HCT116 (cell line): ENCODE data around the gene SBF2. TPM values are rescaled to one million over a fixed set of nuclear protein-coding genes. Genes with fewer than 3 reads are reported as not detected.

Source experiments
- ATAC-seq: fragments of 200-7000 bp; cut with Tn5 transposase; 2 replicates; pipeline ENCODE4 v1.9.1; 2020; ENCODE audit warnings: mild to moderate bottlenecking, moderate library complexity
- BruUV-seq: library from RNA; stranded (reverse); fragments of 400-500 nt; replicated peaks from 2 replicates; lab custom pipeline; 2021; lab: Mats Ljungman, UMichigan
- CTCF ChIA-PET: fragments of 300-600 bp; sonication (Branson Sonifier 250); formaldehyde crosslinking; loops from one replicate; lab custom pipeline; 2021; ENCODE audit warnings: antibody characterized with exemption; lab: Charles Lee
- POLR2A ChIA-PET: fragments of 300-600, 350-600 bp; sonication (Branson Sonifier 250); formaldehyde crosslinking; loops from one replicate; lab custom pipeline; 2021; ENCODE audit warnings: antibody characterized with exemption; lab: Charles Lee
- RAD21 ChIA-PET, 2 experiments: fragments of 300-600 bp; sonication (Branson Sonifier 250); formaldehyde crosslinking; loops; one replicate each; lab custom pipeline; 2023; ENCODE audit warnings: low total read pairs in 2 of 2; ENCODE audit not compliant: uncharacterized antibody in 2 of 2, unreplicated experiment in 2 of 2, low non-redundant PET in 1 of 2; lab: Charles Lee
- DNase-seq: peaks from one replicate; pipeline ENCODE4 v3.0.0-alpha.2; 2010; ENCODE audit warnings: low read depth, low spot score
- H2AFZ ChIP-seq: fragments of 200-600 bp; shearing (Covaris generic), sonication (generic); 2 replicates; pipeline ENCODE4 v1.6.1; 2017; ENCODE audit warnings: low read depth, mixed run types, mixed read lengths, antibody characterized with exemption, low read length; ENCODE audit not compliant: poor library complexity, severe bottlenecking
- H3K27ac ChIP-seq: 2 replicates; pipeline ENCODE4 v1.5.1; 2012; ENCODE audit warnings: low read depth, low read length
- H3K27me3 ChIP-seq: fragments of 200-600 bp; sonication (generic); 2 replicates; pipeline ENCODE4 v1.6.1; 2016; ENCODE audit warnings: mixed run types, low read length, mixed read lengths; ENCODE audit not compliant: insufficient read depth
- H3K36me3 ChIP-seq, 2 experiments: fragments of 200-500 bp in 1 of 2; fragments of 200-600 bp in 1 of 2; sonication (Bioruptor generic) in 1 of 2; sonication (generic) in 1 of 2; 2 replicates each; pipeline versions ENCODE4 v1.5.1 to v1.6.1; 2014 to 2016; ENCODE audit warnings: low read length in 2 of 2, inconsistent platforms in 1 of 2, mixed read lengths in 1 of 2, mixed run types in 1 of 2; ENCODE audit not compliant: insufficient read depth in 2 of 2, control insufficient read depth in 1 of 2
- H3K4me1 ChIP-seq, 2 experiments: fragments of 200-600 bp in 1 of 2; sonication (generic) in 1 of 2; 2 replicates each; pipeline versions ENCODE4 v1.5.1 to v1.6.1; 2012 to 2017; ENCODE audit warnings: low read length in 2 of 2, inconsistent platforms in 1 of 2, mild to moderate bottlenecking in 1 of 2, mixed read lengths in 1 of 2, mixed run types in 1 of 2, moderate library complexity in 1 of 2; ENCODE audit not compliant: insufficient read depth in 2 of 2, control insufficient read depth in 1 of 2
- H3K4me2 ChIP-seq: fragments of 200-600 bp; sonication (generic); 2 replicates; pipeline ENCODE4 v1.6.1; 2017; ENCODE audit warnings: mixed run types, low read length, mixed read lengths
- H3K4me3 ChIP-seq, 2 experiments: fragments of 200-600 bp in 1 of 2; sonication (generic) in 1 of 2; replicated peaks in 1 of 2; 2 replicates each; pipeline ENCODE4 v1.5.1; 2011 to 2016; ENCODE audit warnings: low read length in 2 of 2, control low read depth in 1 of 2, low read depth in 1 of 2, mild to moderate bottlenecking in 1 of 2, mixed read lengths in 1 of 2, mixed run types in 1 of 2
- H3K79me2 ChIP-seq: fragments of 200-600 bp; sonication (generic); 2 replicates; pipeline ENCODE4 v1.6.1; 2017; ENCODE audit warnings: mild to moderate bottlenecking, mixed run types, low read length, moderate library complexity, mixed read lengths; ENCODE audit not compliant: insufficient read depth
- H3K9ac ChIP-seq: fragments of 200-600 bp; sonication (generic); 2 replicates; pipeline ENCODE4 v1.6.1; 2016; ENCODE audit warnings: low read length, mixed read lengths
- H3K9me2 ChIP-seq: fragments of 200-600 bp; sonication (generic), shearing (Covaris generic); 2 replicates; pipeline ENCODE4 v1.6.1; 2017; ENCODE audit warnings: mixed run types, mild to moderate bottlenecking, moderate library complexity; ENCODE audit not compliant: insufficient read depth
- H3K9me3 ChIP-seq, 2 experiments: fragments of 200-500 bp in 1 of 2; fragments of 200-600 bp in 1 of 2; sonication (Bioruptor generic) in 1 of 2; sonication (generic) in 1 of 2; 2 replicates each; pipeline ENCODE4 v1.6.1; 2014 to 2017; ENCODE audit warnings: low read length in 2 of 2, mixed read lengths in 2 of 2, inconsistent platforms in 1 of 2, low read depth in 1 of 2, mild to moderate bottlenecking in 1 of 2, mixed run types in 1 of 2, moderate library complexity in 1 of 2; ENCODE audit not compliant: control insufficient read depth in 1 of 2, insufficient read depth in 1 of 2
- H4K20me1 ChIP-seq: fragments of 200-600 bp; sonication (generic), shearing (Covaris generic); 2 replicates; pipeline ENCODE4 v1.6.1; 2017; ENCODE audit warnings: mixed run types, mild to moderate bottlenecking, moderate library complexity; ENCODE audit not compliant: insufficient read depth
- CEBPB ChIP-seq: IDR thresholded peaks from 2 replicates; pipeline ENCODE4 v1.6.1; 2012; ENCODE audit warnings: low read depth
- EGR1 ChIP-seq: IDR thresholded peaks from 2 replicates; pipeline ENCODE4 v1.6.1; 2012; ENCODE audit warnings: low read depth
- EZH2 ChIP-seq: fragments of 200-600 bp; sonication (generic); IDR thresholded peaks from 2 replicates; pipeline ENCODE4 v1.6.1; 2017; ENCODE audit warnings: antibody characterized with exemption, mixed run types
- EZH2phosphoT487 ChIP-seq: fragments of 200-600 bp; IDR thresholded peaks from 2 replicates; pipeline ENCODE4 v1.6.1; 2018; ENCODE audit warnings: antibody characterized with exemption, borderline replicate concordance
- JUND ChIP-seq: IDR thresholded peaks from 2 replicates; pipeline ENCODE4 v1.6.1; 2012
- POLR2A ChIP-seq: IDR thresholded peaks from 2 replicates; pipeline ENCODE4 v1.7.0; 2011; ENCODE audit warnings: borderline replicate concordance; ENCODE audit not compliant: insufficient read depth, insufficient read length; ENCODE audit errors: extremely low read depth
- POLR2AphosphoS5 ChIP-seq: IDR thresholded peaks from 2 replicates; pipeline ENCODE4 v1.6.1; 2011; ENCODE audit warnings: mild to moderate bottlenecking, low read depth, low read length, moderate library complexity
- RAD21 ChIP-seq: IDR thresholded peaks from 2 replicates; pipeline ENCODE4 v1.6.1; 2012; ENCODE audit warnings: low read depth, mild to moderate bottlenecking
- SIN3A ChIP-seq: IDR thresholded peaks from 2 replicates; pipeline ENCODE4 v1.6.1; 2012; ENCODE audit warnings: low read depth
- TCF7L2 ChIP-seq: IDR thresholded peaks from 2 replicates; pipeline ENCODE4 v1.7.0; 2011; ENCODE audit warnings: borderline replicate concordance, inconsistent platforms; ENCODE audit not compliant: insufficient read depth, insufficient read length; ENCODE audit errors: extremely low read depth
- YY1 ChIP-seq: IDR thresholded peaks from 2 replicates; pipeline ENCODE4 v1.6.1; 2011; ENCODE audit warnings: low read length, low read depth, moderate library complexity, mild to moderate bottlenecking; ENCODE audit not compliant: insufficient replicate concordance; ENCODE audit errors: extremely low read depth
- ZFX ChIP-seq: fragments of 450-650 bp; IDR thresholded peaks from 2 replicates; pipeline ENCODE4 v1.6.1; 2017
- ZNF274 ChIP-seq: fragments of 200-500 bp; sonication (Bioruptor generic); IDR thresholded peaks from 2 replicates; pipeline ENCODE4 v1.6.1; 2014; ENCODE audit warnings: mild to moderate bottlenecking, low read depth, low read length, inconsistent platforms
- intact Hi-C: fragments of 100-400 bp; cut with micrococcal nuclease; formaldehyde crosslinking; loops from 2 replicates; pipeline ENCODE4 v1.10.0; 2022
- total RNA-seq: library from RNA; stranded (reverse); gene quantifications from one replicate; pipeline ENCODE4 v1.2.1, GENCODE V29; 2021; ENCODE audit not compliant: unreplicated experiment
- TF ChIP-seq, protein P1 (sequence below), 3 experiments: fragments of 200-600 bp in 1 of 3; sonication (generic) in 1 of 3; IDR thresholded peaks in 2 of 3; conservative IDR thresholded peaks in 1 of 3; 2 replicates each; pipeline ENCODE4 v1.5.1; 2012 to 2017; ENCODE audit warnings: low read depth in 2 of 3, low read length in 2 of 3, antibody characterized with exemption in 1 of 3, borderline replicate concordance in 1 of 3, control low read depth in 1 of 3, mild to moderate bottlenecking in 1 of 3, mixed read lengths in 1 of 3, mixed run types in 1 of 3, moderate library complexity in 1 of 3; ENCODE audit not compliant: insufficient read depth in 1 of 3
- TF ChIP-seq, protein P2 (sequence below): IDR thresholded peaks from 2 replicates; pipeline ENCODE4 v1.6.1; 2012
- TF ChIP-seq, protein P3 (sequence below): IDR thresholded peaks from 2 replicates; pipeline ENCODE4 v1.6.1; 2011; ENCODE audit warnings: mild to moderate bottlenecking, low read length, moderate library complexity; ENCODE audit not compliant: insufficient replicate concordance; ENCODE audit errors: extremely low read depth

The SBF2 gene
- total RNA-seq, 1 experiment from 2014 or later, result 35.0 TPM

DNA sequence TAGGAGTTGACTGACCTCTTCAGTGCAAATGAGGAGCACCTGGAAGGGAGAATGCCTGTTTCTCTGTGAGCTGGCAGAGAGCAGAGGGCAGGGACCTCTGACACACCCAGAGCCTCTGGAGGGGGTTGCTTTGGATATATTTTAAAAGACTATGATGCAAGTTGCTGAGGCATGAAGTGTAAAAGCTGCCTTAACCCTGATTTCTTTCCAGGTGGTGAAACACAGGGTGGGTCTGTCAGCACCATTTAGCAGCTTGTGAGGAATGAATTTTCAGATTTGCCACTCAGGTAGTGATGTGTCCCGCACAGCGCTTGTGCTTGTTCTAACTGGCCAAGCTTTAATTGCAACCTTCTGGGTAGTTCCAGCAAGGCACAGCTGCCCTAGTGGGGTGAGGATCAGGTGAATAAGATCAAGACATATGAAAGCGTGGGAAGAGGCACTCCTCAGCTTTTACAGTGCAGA, 540.0 kb downstream of the SBF2 start:
- H3K27me3 ChIP-seq, result no peaks in the 10 kb centered on the region
- TF ChIP-seq, protein P1, sequence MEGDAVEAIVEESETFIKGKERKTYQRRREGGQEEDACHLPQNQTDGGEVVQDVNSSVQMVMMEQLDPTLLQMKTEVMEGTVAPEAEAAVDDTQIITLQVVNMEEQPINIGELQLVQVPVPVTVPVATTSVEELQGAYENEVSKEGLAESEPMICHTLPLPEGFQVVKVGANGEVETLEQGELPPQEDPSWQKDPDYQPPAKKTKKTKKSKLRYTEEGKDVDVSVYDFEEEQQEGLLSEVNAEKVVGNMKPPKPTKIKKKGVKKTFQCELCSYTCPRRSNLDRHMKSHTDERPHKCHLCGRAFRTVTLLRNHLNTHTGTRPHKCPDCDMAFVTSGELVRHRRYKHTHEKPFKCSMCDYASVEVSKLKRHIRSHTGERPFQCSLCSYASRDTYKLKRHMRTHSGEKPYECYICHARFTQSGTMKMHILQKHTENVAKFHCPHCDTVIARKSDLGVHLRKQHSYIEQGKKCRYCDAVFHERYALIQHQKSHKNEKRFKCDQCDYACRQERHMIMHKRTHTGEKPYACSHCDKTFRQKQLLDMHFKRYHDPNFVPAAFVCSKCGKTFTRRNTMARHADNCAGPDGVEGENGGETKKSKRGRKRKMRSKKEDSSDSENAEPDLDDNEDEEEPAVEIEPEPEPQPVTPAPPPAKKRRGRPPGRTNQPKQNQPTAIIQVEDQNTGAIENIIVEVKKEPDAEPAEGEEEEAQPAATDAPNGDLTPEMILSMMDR (IDR thresholded peaks at IDR 0.05 in 2 of 3, conservative IDR thresholded peaks at IDR 0.05 in 1 of 3; ENCODE audit: borderline replicate concordance in 1 of 3, insufficient read depth in 1 of 3, low read depth in 2 of 3, low read length in 2 of 3), result no peak
- TF ChIP-seq, protein P2, sequence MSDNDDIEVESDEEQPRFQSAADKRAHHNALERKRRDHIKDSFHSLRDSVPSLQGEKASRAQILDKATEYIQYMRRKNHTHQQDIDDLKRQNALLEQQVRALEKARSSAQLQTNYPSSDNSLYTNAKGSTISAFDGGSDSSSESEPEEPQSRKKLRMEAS, result no peak
- no peak for TF ChIP-seq JUND
- TF ChIP-seq, all 23 proteins: peak for 0
- no TSS peak for BruUV-seq
- Histone ChIP-seq H3K4me1 (peaks cover 6 to 22% of the 10 kb centered on the region in 2 experiments; a peak in 3 of 4 replicates), H3K9me3 (no peaks in the 10 kb centered on the region), H3K4me2 (no peak overlapping the region), H3K9me2 (no peaks in the 10 kb centered on the region), H3K9ac (no peak overlapping the region), H3K36me3 (no peaks in the 10 kb centered on the region), H4K20me1 (no peaks in the 10 kb centered on the region), H3K27ac (no peak overlapping the region), H2AFZ (no peak overlapping the region), H3K79me2 (no peaks in the 10 kb centered on the region), H3K4me3 (no peak overlapping the region)
- DNase-seq (no peak), ATAC-seq (no peak)
- ChIA-PET RAD21 (no interaction called here), POLR2A (interaction anchor here (0.6 kb wide), 1 partner anchor 551 kb away, joined by 3 read pairs; the partner anchor contains the start of gene ADM), CTCF (interaction anchor here (1.0 kb wide), 1 partner anchor 554 kb away, joined by 3 read pairs; no protein-coding TSS in a partner anchor)
- intact Hi-C loops, result no loop called here

DNA sequence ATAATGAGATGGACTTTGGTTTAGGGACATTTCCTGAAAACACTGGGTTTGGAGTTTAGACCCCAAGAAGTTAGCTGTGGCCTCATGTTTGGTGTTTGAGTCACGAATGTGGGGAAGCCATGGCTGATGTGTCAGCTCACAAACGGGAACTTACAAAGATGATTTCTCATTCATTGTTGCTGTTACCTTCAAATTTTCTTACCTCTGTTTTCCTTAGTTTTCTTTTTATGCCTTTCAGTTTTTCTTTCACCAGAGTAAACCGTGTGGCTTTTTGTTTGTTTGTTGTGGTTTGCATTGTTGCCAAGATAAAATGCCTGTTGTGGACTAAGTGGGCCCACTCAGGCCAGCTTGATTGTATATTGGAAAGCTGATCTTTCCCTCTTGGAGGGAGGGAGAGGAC, 541.0 kb downstream of the SBF2 start:
- no peaks in the 10 kb centered on the region for H3K79me2 ChIP-seq
- H3K9ac ChIP-seq, result no peak overlapping the region
- no peak overlapping the region for H3K27ac ChIP-seq
- RAD21 ChIA-PET, result no interaction called here
- H3K9me3 ChIP-seq, result no peaks in the 10 kb centered on the region
- H3K9me2 ChIP-seq, result no peaks in the 10 kb centered on the region
- BruUV-seq, result no TSS peak
- H3K4me3 ChIP-seq, result no peak overlapping the region
- no peak overlapping the region for H2AFZ ChIP-seq
- POLR2A ChIA-PET, result no interaction called here
- intact Hi-C loops, result no loop called here
- no peak for DNase-seq
- no peaks in the 10 kb centered on the region for H4K20me1 ChIP-seq
- CTCF ChIA-PET, result no interaction called here
- H3K4me2 ChIP-seq, result no peak overlapping the region
- ATAC-seq, result no peak
- no peaks in the 10 kb centered on the region for H3K27me3 ChIP-seq
- H3K4me1 ChIP-seq, result peaks cover 9 to 15% of the 10 kb centered on the region in 2 experiments; a peak in 3 of 4 replicates
- H3K36me3 ChIP-seq, result no peaks in the 10 kb centered on the region
- no peak for TF ChIP-seq EGR1
- TF ChIP-seq, protein P2, result no peak
- no peak for TF ChIP-seq POLR2AphosphoS5
- no peak for TF ChIP-seq POLR2A
- TF ChIP-seq, protein P3, sequence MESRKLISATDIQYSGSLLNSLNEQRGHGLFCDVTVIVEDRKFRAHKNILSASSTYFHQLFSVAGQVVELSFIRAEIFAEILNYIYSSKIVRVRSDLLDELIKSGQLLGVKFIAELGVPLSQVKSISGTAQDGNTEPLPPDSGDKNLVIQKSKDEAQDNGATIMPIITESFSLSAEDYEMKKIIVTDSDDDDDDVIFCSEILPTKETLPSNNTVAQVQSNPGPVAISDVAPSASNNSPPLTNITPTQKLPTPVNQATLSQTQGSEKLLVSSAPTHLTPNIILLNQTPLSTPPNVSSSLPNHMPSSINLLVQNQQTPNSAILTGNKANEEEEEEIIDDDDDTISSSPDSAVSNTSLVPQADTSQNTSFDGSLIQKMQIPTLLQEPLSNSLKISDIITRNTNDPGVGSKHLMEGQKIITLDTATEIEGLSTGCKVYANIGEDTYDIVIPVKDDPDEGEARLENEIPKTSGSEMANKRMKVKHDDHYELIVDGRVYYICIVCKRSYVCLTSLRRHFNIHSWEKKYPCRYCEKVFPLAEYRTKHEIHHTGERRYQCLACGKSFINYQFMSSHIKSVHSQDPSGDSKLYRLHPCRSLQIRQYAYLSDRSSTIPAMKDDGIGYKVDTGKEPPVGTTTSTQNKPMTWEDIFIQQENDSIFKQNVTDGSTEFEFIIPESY, result no peak
- TF ChIP-seq ZFX, result no peak
- TF ChIP-seq TCF7L2, result no peak
- TF ChIP-seq YY1, result no peak
- TF ChIP-seq ZNF274, result no peak
- no peak for TF ChIP-seq SIN3A
- TF ChIP-seq EZH2, result no peak
- TF ChIP-seq EZH2phosphoT487, result no peak
- no peak for TF ChIP-seq CEBPB
- no peak for TF ChIP-seq RAD21
